HG03097 (cell line): Measurements from ENCODE around the gene CEP68.

Source experiments
- ATAC-seq: cut with Tn5 transposase; IDR thresholded peaks from one replicate; pipeline ENCODE4 v1.9.1; 2021; ENCODE audit not compliant: unreplicated experiment, low FRiP score

Gene CEP68

GRCh38 chr2:65055422-65056214 is 598 bp upstream of the CEP68 start:
- peak; percentile 13 for ATAC-seq

- ATAC-seq: no peak
These were observed 799 bp downstream of the CEP68 start for GRCh38 chr2:65057054-65057375.

GRCh38 chr2:65057391-65058052 is 1.3 kb downstream of the CEP68 start:
- peak; percentile 22 for ATAC-seq

- ATAC-seq: no peak
These were observed 2.9 kb downstream of the CEP68 start for GRCh38 chr2:65059071-65059470.

GRCh38 chr2:65061146-65061909 is 5.1 kb downstream of the CEP68 start:
- ATAC-seq: no peak

- ATAC-seq: no peak
These were observed 5.7 kb downstream of the CEP68 start for GRCh38 chr2:65061910-65062339.

- no peak for ATAC-seq
These were observed 6.9 kb downstream of the CEP68 start for GRCh38 chr2:65062843-65063825.

- peak; percentile 74 for ATAC-seq
These were observed 8.7 kb downstream of the CEP68 start for GRCh38 chr2:65064728-65065552.

- no peak for ATAC-seq
These were observed 11.8 kb downstream of the CEP68 start for GRCh38 chr2:65067806-65068553.

GRCh38 chr2:65069439-65069824 is 13.2 kb downstream of the CEP68 start:
- no peak for ATAC-seq

GRCh38 chr2:65070172-65070830 is 14.1 kb downstream of the CEP68 start:
- no peak for ATAC-seq

GRCh38 chr2:65070856-65071255 is 14.6 kb downstream of the CEP68 start:
- ATAC-seq: no peak

- no peak for ATAC-seq
These were observed 15.4 kb downstream of the CEP68 start for GRCh38 chr2:65071499-65072180.

- ATAC-seq: no peak
These were observed 16.2 kb downstream of the CEP68 start for GRCh38 chr2:65072181-65072970.

- ATAC-seq: no peak
These were observed 17.8 kb downstream of the CEP68 start for GRCh38 chr2:65073879-65074565.

- ATAC-seq: no peak
These were observed 19.0 kb downstream of the CEP68 start for GRCh38 chr2:65075176-65075575.
